Activated T-helper 1 cell treated with anti-CD3 and anti-CD28 coated beads, Interleukin-2, amount 50 U/mL, for 16 hours (primary cell): ENCODE results near the gene RNF113B.

Experiments
- DNase-seq, 2 donors: peaks; one replicate each; pipeline ENCODE4 v3.0.0-alpha.2; 2020; ENCODE audit warnings: low read depth in 1 of 2, low spot score in 1 of 2

Gene RNF113B

DNA sequence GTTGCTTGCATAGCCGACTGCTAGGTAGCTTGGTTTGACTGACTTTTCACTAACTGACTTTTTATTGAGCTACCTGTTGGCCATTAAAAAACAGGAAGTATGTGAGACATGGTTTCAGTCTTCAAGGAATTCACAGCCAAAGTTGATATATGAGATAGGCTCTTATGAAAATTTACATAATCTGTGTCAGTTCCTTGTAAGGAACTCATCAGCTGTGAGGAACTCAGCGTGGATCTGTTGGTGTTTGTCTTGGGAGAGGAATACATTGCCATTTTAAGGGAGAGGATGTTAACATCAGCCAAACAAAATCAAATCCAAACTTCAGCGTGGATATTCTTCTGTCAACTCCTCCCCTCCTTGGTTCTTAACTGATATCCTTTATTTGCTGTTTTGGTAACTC, 2.0 kb downstream of the RNF113B start:
- no peak for DNase-seq

DNA sequence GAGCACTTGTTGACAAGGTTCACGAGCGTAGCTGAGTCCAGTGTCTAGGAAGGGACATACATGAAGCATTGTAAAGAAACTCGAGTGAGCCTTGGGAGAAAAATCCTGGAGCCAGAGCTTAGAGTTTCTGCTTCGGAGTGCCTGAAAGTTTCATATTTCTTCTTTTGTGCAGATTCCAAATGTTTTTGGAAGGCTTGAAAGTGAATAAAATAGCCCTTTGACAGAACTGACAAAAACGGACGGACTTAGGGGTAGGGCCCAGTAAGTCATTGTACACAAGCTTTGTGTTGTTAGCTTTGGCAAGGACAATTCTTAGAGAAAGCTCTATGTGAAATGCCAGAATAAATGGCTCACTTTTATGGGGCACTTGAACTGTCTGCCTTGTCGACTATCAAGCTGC, 2.8 kb downstream of the RNF113B start:
- DNase-seq: no peak

DNA sequence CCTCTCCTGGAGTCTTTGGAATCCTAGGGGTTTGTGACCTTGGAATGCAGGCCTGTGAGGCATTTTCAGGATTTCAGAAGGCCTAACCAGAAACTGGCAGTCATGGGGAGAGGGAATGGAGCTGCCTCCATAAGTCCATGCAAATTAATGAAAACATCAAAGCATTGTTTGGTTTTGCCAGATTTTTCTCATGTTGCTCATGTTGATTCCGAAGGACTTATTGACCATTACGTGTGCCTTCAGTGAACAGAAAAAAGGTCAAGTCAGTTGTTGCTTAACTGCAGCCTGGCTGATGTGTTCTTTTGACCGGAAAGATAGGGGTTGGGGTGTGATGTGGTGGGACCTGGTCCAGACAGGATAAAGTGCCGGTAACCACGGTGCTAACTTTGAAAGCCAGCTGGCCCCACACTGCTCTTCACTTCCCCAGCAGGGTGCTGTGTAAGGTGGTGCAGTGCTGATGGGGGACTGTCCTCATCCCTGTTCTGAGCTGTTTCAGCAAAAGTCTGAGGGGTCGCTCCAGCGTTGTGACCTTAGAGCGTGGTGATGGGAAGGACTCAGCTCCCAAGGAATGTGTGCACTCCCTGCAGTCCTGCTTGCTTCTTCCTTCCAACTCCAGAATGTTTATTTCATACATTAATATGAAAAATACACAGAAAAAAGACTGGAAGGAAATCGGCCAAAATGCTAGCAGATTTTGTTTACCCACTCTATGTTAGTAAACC, 3.5 kb downstream of the RNF113B start:
- no peak for DNase-seq

DNA sequence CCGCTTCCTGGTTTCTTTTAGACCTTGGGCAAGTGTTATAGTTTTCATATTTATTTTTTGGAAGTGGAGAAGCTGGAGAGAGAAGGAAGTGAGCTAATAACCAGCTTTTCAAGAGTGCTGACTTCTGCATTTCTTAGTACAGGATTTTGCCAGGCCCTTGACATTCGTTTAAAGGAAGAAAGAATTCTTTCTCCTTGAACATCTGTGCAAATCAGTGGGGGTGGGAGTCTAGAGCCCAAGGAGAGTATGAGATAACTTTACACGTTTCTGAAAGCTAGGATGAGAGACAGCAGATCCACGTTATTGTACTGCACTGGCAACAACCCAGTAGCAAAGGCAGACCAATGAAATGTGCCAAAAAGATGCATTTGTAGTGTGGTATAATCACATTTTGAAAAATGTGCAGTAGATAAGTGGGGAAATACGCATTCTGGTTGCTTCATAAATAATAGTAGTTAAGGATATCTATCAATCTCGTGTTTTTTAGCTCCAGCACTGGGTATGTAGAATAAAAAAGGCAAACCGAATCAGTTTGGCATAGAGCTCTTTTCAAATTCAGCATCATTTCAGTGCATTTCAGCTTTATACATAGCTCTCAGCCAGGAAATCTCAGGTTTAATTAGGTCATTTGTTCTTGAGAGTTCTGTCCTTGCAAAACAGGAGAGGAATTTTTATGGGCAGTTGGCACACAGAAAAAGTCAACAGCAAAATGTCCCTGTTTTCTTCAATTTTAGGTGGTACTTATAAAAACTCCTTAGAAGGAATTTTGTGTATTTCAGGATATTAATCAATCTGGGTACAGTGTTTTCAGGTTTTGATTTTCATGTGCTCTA, 4.3 kb downstream of the RNF113B start:
- no peak for DNase-seq

DNA sequence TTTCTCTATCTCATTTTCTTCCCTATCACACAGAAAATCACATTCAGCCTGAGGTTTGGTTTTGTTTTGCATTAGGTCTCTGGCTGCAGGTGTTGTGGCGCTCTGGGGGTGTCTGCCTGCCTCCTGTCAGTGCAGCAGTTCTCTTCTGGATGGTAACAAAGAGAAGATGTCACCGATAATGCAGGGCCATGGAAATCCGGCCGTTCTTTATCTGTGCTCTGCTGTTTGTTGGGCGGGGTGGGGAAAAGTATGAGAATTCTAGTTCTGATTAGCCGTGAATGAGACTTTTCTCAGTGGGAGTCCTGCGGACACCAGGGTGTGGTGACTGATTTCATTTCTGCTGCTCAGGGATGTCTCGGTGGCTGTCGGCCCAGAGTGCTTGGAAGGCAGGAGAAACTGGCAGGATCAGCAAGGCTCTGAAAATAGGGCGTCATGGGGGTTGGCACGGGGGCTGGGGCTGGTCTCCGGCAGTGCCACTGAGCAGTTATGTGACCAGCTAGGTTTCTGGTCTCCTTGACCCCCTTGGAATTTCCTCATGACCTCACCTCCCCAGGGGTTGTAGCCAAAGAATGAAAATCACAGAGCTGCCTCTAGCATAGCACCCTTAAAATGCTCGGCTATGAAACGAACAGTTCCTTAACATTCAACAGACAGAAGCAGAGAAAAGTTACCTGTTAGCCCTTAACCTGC, 5.0 kb downstream of the RNF113B start:
- no peak for DNase-seq

DNA sequence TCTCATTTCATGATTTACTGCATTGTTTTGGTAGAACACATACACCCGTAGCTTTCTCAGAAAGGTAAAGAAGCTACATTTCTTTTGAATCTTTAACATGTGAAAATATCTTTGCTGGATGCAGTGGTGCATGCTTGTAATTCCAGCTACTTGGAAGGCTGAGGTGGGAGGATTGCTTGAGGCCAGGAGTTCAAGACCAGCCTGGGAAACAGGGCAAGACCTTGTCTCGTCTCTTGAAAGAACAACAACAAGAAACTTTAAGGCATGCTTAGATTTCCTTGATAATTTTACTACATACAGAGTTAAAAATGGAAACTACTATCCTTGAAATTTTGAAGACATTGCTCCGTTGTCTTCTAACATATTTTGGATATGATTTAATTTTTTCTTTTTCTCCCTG, 7.7 kb downstream of the RNF113B start:
- no peak for DNase-seq

DNA sequence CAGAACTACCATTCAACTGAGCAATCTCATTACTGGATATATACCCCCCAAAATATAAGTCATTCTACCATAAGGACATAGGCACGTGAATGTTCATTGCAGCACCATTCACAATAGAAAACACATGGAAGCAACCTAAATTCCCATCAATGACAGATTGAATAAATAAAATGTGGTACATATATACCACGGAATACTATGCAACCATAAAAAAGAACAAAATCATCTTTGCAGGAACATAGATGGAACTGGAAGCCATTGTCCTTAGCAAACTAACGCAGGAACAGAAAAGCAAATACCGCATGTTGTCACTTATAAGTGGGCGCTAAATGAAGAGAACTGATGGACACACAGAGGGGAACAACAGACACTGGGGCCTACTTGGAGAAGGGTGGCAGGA, 14.1 kb downstream of the RNF113B start:
- DNase-seq: no peak

DNA sequence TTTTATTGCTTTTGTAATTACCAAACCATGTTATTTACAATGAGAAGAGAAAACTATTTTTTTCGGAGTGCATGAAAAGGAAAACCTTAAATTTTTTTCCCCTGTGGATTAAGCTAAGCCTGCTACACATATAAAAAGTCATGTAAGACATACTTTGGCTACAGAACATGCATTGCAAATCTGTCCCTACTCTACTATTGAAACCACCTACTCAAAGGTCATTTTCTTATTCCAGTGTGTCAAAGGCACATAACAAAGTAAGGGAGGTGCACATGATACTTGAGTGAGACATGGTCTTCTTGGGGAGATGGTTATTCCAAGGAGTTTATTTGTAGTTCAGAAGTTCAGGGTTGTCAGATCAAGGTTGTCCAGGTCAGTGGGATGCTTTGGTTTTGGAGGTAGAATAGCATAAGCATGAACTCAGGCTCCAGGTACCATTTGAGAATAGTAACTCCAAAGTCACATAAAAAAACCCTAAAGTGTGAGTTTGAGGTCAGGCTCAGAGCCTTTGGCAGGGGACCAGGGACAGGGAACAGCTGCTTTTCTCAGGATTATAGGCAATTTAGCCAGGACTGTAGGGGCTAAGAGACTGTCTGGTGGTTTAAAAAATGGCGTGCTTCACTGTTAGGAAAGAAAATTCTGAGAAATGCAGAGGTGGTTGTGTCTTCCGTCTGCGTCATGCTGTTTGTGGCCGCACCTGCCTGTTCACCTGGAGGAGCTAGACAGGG, 18.7 kb downstream of the RNF113B start:
- no peak for DNase-seq

DNA sequence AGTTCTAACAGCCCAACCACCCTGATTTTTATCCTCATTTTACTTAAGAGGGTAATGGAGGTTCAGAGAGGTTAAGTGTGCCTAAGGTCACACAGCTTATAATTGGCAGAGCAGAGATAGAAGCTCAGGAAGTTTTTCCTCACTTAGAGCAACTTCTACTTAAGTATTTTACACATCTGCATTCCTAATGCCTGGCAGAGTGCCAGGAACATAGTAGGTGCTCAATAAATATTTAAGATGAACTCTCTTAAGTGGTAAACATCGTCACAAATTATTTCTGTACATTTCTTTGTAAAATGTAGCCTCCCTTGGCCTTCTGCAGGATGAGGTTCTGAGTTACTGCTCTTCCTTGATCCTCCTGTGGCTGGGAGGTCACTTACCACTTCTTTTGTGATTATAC, 19.5 kb downstream of the RNF113B start:
- no peak for DNase-seq

DNA sequence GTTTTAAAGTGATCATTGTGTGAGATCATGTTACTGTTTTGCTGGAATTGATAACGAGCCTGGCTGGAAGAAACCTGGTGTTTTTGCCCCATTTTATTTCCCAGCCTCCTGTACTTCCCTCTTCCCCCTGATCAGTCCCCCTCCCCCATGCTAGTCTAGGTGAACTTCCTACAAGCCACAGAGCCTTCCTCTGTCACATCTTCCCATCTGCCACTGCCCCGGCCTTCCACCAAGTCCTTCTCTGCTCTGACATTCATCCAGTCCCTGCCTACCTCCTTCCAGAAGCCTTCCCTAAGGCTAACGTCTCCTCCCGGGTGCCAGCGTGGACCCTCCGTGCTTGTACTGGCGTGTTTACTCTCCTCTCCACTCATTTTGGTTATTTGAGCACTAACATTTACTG, 19.9 kb downstream of the RNF113B start:
- no peak for DNase-seq

DNA sequence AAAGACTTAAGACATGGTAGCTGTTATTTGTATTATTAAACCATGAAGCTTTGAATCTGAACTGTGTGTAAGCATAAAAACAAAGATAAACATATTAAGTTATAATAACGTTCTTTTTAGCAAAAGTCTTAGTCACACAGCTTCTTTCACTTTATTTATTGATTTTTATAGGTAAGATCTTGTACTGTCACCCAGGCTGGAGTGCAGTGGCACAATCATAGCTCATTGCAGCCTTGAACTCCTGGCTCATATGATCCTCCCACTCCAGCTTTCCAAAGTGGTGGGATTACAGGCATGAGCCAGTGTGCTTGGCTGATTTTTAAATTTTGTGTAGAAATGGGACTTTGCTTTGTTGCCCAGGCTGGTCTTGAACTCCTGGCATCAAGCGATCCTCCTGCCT, 20.8 kb downstream of the RNF113B start:
- no peak for DNase-seq

DNA sequence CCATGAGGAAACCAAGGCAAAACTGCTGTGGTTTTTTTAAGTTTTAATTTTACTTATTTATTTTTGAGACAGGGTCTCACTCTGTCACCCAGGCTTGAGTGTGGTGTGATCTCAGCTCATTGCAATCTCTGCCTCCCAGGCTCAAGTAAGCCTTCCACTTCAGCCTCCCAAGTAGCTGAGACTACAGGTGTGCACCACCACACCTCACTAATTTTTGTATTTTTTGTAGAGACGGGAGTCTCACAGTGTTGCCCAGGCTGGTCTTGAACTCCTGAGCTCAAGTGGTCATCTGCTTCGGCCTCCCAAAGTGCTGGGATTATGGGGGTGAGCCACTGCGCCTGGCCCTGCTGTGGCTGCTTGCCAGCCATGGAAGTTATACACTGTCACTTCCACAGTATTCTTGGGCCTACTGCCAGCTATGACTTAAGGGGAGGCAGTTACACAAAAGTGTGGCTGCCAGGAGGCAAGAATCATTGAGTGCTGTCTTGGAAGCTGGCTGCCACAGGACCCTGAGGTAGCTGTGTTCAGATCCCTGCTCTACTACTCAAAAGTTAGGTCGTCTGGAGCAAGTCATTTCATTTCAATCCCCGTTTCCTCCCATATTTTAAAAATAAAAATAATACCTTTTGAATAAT, 21.5 kb downstream of the RNF113B start:
- no peak for DNase-seq

DNA sequence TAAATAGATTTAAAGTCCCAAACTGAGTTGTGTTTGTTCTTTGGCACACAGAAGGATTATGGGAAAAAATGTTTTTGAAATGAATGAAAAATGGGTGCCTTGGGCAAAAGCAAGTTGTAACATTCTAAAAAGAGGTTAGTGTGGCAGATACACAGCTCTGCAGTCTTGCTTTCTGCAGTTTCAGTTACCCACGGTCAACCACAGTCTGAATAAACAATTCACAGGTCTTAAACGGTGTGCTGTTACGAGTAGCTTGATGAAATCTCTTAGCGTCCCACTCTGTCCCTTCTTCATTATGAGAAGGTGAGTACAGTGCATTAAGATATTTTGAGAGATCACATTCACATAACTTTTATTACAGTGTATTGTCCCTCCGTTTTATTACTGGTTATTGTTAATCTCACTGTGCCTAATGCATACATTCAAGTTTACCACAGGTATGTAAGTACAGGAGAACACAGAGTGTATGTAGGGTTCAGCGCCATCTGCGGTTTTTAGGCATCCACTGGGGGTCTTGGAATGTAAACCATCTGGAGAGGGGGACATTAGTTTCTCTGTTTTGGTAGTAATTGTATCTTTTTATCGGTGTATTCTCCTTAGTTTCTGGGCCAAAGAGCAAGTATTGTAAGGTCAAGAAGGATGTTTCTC, 26.1 kb downstream of the RNF113B start:
- no peak for DNase-seq

DNA sequence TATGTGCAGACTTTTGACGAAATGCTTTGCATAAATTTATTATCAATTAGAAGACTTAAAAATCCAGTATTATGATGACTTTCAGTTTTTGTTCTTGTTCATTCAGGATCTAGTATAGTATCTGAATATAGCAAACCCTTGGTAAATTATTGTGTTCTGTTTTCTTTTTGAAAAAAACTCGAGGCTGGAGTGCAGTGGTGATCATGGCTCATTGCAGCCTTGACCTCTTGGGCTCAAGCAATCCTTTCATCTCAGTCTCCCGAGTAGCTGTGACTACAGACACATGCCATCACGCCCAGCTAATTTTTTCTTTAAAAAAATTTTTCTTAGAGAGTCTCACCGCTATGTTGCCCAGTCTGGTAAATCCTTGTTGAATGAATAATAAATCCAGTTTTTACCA, 29.5 kb downstream of the RNF113B start:
- no peak for DNase-seq

DNA sequence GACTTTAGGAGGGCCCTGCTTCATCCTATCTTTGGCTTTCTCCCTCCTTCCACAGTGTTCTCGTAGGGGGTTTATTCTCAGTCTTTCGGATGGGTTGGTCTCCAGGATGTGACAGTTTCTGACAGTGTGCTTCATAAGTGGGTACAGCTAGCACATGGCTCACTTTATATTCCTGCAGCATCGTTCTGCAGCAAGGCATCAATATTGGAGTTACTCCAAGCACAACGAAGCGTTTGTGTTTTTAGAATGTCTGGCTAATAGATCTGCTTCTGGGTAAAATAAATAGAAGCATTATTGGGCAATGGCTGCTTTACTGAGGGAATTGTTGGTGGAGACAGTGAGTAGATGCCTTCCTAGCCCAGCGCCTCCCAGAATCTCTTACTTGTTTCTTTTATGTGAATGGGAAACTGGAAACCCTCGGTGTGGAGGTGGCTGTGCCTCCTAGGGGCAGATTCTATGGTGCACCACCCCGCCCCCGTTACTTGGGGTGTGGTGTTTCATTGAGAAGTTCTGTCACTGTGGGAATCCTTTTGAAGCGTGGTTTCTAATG, 32.2 kb downstream of the RNF113B start:
- DNase-seq: no peak

DNA sequence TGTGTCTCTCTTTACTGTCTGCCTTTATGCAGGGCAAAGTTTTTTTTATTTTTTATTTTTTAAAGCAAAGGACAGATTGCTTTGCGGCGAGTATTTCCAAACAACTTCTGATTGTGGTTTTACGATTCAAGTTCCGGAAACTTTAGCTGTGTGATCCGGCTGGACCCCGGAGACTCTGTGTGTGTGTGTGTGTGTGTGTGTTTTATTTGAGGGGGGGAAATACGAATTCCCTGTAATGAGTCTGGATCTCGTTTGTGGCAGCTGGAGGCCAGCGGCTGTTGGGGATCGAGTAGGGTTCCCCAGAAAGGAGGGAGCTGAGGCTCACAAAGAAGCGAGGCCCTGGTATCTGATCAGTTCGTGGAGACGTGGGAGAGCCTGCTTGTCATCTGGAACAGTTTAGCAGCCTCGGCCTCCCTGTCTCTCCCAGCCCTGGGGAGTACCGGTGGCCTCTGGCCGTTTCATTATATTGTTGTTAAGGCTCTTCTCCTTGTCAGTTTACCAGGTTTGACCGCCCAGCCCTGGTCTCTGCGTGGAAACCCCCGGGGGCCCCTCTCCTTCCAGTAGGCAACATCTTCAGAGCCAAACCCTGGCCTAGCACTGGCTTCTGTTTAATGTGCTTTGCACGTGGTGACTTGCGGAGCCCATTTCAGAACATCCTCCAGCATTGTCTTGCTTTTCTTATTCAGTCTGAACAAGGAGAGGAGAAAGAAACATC, 32.9 kb downstream of the RNF113B start:
- no peak for DNase-seq

DNA sequence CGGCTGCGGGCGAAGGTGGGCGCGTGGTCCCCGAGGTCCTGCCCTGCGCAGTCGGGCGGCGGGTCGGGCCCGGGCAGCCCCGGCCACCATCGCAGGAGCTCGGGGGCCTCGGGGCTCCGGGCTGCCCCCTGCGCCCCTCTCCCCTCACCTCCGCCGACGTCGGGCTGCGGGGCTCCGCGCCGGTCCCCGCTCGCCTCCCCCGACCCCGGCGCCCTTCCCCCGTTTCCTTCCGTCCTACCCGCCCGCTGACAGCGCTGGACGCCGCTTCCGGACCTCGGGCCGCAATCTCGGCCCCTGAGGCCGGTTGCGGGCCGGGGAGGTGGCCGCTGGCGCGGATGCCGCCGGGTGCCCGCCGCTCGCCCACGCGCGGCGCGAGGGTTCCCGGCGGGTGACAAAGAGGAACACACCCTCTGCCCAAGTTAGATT, 33.5 kb downstream of the RNF113B start:
- DNase-seq: no peak

DNA sequence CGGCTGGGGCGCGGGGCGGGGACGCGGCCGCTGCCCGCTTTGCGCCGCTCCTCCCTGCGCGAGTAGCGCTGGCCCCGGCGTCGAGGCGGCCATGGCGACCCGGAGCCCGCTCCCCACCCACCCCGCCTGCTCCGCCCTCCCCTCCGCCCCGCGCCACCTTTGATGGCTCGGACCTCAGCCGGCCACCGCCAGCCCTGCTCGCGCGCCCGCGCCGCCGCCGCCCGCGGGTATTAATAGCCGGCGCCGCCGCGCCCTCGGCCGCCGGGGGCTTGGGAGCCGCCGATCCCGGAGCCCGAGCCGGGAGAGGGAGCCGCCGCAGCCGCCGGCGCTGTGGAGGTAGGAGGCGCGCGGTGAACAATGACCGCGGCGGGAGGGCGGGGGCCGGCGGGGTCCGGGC, 33.9 kb downstream of the RNF113B start:
- DNase-seq: no peak

DNA sequence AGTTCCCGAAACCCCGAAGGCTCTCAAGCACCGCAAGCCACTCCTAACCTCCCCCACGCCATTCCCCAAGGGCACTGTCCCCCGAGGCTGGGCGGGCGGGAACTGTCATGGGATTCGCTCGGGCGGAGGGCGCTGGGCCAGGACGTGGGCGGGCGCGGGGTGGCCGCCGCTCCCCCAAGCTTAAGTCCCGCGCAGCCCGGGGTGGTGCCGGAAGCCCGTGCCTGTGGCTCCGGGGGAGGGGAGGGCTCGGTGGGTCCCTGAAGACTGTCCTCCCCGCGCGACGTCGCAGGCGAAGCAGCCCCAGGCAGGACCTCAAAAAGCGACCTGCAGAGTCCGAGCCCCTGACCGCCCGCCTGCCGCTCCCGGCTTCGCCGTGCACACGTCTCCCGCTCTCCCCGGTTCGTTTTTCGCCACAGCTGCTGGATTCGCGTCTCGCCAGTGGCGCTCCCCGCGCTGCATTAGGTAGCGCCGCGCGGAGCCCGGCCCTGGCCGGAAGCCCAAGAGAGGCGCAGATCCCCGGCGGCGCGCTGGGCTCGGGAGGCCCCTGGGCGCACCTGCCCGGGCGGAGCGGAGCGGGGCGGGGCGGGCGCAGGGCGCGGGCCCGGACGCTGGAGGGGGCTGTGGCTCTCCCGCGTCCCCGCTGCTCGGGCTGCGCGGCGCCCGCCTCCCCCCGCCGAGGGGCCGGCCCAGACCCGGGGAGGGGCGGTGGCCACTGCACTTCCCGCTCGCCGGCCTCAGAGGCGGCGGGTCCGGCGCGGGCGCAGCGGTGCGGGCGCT, 34.5 kb downstream of the RNF113B start, which contains the start of gene FARP1:
Gene FARP1, plus strand, starts transcription at position 715 of the 777 bp plus-strand sequence. CDS start 70,149 bp downstream, outside the sequence.
- no peak for DNase-seq
